B cell (primary cell): Measurements from ENCODE around the gene RALGAPA2. TPM values are rescaled to one million over a fixed set of nuclear protein-coding genes. Genes with fewer than 3 reads are reported as not detected.

ENCODE experiments used
- ATAC-seq: fragments of 200-7000 bp; cut with Tn5 transposase; one replicate; pipeline ENCODE4 v1.10.0; 2021; ENCODE audit warnings: low read depth, mild to moderate bottlenecking, moderate number of reproducible peaks, moderate library complexity
- CTCF ChIA-PET: fragments of 350-600 bp; sonication (Branson Sonifier 250); formaldehyde crosslinking; loops from one replicate; lab custom pipeline; 2021; ENCODE audit warnings: antibody characterized with exemption, inconsistent platforms; lab: Charles Lee
- POLR2A ChIA-PET: fragments of 350-600 bp; sonication (Branson Sonifier 250); formaldehyde crosslinking; loops from one replicate; lab custom pipeline; 2021; ENCODE audit warnings: antibody characterized with exemption; lab: Charles Lee
- DNase-seq: peaks from one replicate; pipeline ENCODE4 v3.0.0; 2013
- H2AFZ ChIP-seq: 2 replicates; pipeline ENCODE4 v1.6.1; 2012; ENCODE audit warnings: mild to moderate bottlenecking, low read depth, low read length; ENCODE audit not compliant: insufficient read depth, poor library complexity, severe bottlenecking
- H3K27ac ChIP-seq, 2 donors: 1 replicate in 1 of 2; 2 replicates in 1 of 2; pipeline ENCODE4 v1.5.1; 2012 to 2013; ENCODE audit warnings: low read length in 2 of 2, mild to moderate bottlenecking in 2 of 2, moderate library complexity in 1 of 2
- H3K27me3 ChIP-seq, 4 experiments: fragments of 200-600 bp in 1 of 4; sonication (generic) in 1 of 4; replicated peaks in 1 of 4; 1 replicate in 2 of 4; 2 replicates in 2 of 4; pipeline versions ENCODE4 v1.6.1 to v1.7.0; 2013 to 2016; ENCODE audit warnings: low read length in 3 of 4, mild to moderate bottlenecking in 2 of 4, mixed read lengths in 1 of 4, moderate library complexity in 1 of 4; ENCODE audit not compliant: insufficient read depth in 4 of 4, control insufficient read depth in 3 of 4; ENCODE audit errors: control extremely low read depth in 1 of 4
- H3K36me3 ChIP-seq, 2 experiments: replicated peaks in 1 of 2; 1 replicate in 1 of 2; 2 replicates in 1 of 2; pipeline versions ENCODE4 v1.6.1 to v1.7.1; 2013; ENCODE audit warnings: low read length in 1 of 2; ENCODE audit not compliant: insufficient read depth in 2 of 2, control insufficient read depth in 1 of 2; ENCODE audit errors: control extremely low read depth in 1 of 2, extremely low read depth in 1 of 2
- H3K4me1 ChIP-seq, 2 donors: fragments of 200-600 bp in 1 of 2; sonication (generic) in 1 of 2; 1 replicate in 1 of 2; 2 replicates in 1 of 2; pipeline versions ENCODE4 v1.5.1 to v1.6.1; 2013 to 2017; ENCODE audit warnings: low read length in 2 of 2; ENCODE audit not compliant: control insufficient read depth in 2 of 2, insufficient read depth in 2 of 2
- H3K4me2 ChIP-seq: replicated peaks from 2 replicates; pipeline ENCODE3; 2012; ENCODE audit warnings: mild to moderate bottlenecking, low read depth, low read length; ENCODE audit not compliant: poor library complexity, severe bottlenecking
- H3K4me3 ChIP-seq, 5 experiments: fragments of 200-600 bp in 1 of 5; sonication (generic) in 1 of 5; 1 replicate in 3 of 5; 2 replicates in 2 of 5; pipeline versions ENCODE4 v1.5.1 to v1.7.0; 2011 to 2016; ENCODE audit warnings: low read length in 4 of 5, mild to moderate bottlenecking in 4 of 5, low read depth in 2 of 5, control low read depth in 1 of 5, moderate library complexity in 1 of 5; ENCODE audit not compliant: insufficient read depth in 1 of 5; ENCODE audit errors: control extremely low read depth in 1 of 5, extremely low read depth in 1 of 5
- H3K79me2 ChIP-seq: fragments of 200-600 bp; sonication (generic); one replicate; pipeline ENCODE4 v1.6.0; 2016; ENCODE audit warnings: low read length; ENCODE audit not compliant: control insufficient read depth, insufficient read depth
- H3K9ac ChIP-seq: fragments of 200-600 bp; sonication (generic); 2 replicates; pipeline ENCODE4 v1.6.1; 2017; ENCODE audit warnings: mild to moderate bottlenecking, low read length, moderate library complexity
- H3K9me3 ChIP-seq, 3 donors: one replicate each; pipeline versions ENCODE4 v1.6.1 to v1.7.1; 2013; ENCODE audit warnings: low read length in 2 of 3; ENCODE audit not compliant: control insufficient read depth in 2 of 3, insufficient read depth in 1 of 3; ENCODE audit errors: control extremely low read depth in 1 of 3
- H4K20me1 ChIP-seq: 2 replicates; pipeline ENCODE4 v1.6.0; 2012; ENCODE audit warnings: mild to moderate bottlenecking, low read length; ENCODE audit not compliant: insufficient read depth, control insufficient read depth, poor library complexity, severe bottlenecking
- H3K27ac Mint-ChIP-seq: one replicate; pipeline ENCODE4 v1.8.0; 2021; ENCODE audit warnings: mixed read lengths
- H3K27me3 Mint-ChIP-seq: one replicate; pipeline ENCODE4 v1.8.0; 2021; ENCODE audit warnings: mixed read lengths
- H3K4me1 Mint-ChIP-seq: one replicate; pipeline ENCODE4 v1.8.0; 2021; ENCODE audit warnings: mixed read lengths
- H3K4me3 Mint-ChIP-seq: one replicate; pipeline ENCODE4 v1.8.0; 2021; ENCODE audit warnings: mixed read lengths
- H3K9me3 Mint-ChIP-seq: one replicate; pipeline ENCODE4 v1.8.0; 2022; ENCODE audit warnings: mixed read lengths; ENCODE audit not compliant: insufficient read depth
- EZH2 ChIP-seq: IDR thresholded peaks from 2 replicates; pipeline ENCODE4 v1.6.1; 2012; ENCODE audit warnings: borderline replicate concordance, low read depth, mild to moderate bottlenecking, moderate library complexity, low read length; ENCODE audit not compliant: insufficient read depth, poor library complexity, severe bottlenecking
- WGBS: methylation state at CpG from one replicate; pipeline ENCODE4 v1.1.5; 2013; ENCODE audit warnings: missing lambda C conversion rate; ENCODE audit not compliant: insufficient coverage; 5-methylcytosine and 5-hydroxymethylcytosine counted together
- intact Hi-C: fragments of 100-400 bp; cut with micrococcal nuclease; formaldehyde crosslinking; loops from one replicate; pipeline ENCODE4 v1.10.0; 2022
- polyA plus RNA-seq: library from polyadenylated mRNA; depleted of rRNA; stranded (reverse); fragments of >200 nt; gene quantifications from 2 replicates; pipeline ENCODE4 v1.2.3, GENCODE V29; 2012
- total RNA-seq, 2 donors: library from RNA; stranded (reverse); fragments of 120-200 nt in 1 of 2; gene quantifications; 1 replicate in 1 of 2; 2 replicates in 1 of 2; pipeline versions ENCODE4 v1.2.3 to v1.2.4, GENCODE V29; 2013 to 2022
- TF ChIP-seq, protein P1 (sequence below): fragments of 200-600 bp; IDR thresholded peaks from one replicate; pipeline ENCODE4 v1.8.0; 2022; ENCODE audit warnings: antibody characterized with exemption, mild to moderate bottlenecking

RALGAPA2 gene
- total and polyA plus RNA-seq, 2 donors (not counting 1 experiment from before 2014, with no cell fraction given): 6.4 to 33.1 TPM

DNA sequence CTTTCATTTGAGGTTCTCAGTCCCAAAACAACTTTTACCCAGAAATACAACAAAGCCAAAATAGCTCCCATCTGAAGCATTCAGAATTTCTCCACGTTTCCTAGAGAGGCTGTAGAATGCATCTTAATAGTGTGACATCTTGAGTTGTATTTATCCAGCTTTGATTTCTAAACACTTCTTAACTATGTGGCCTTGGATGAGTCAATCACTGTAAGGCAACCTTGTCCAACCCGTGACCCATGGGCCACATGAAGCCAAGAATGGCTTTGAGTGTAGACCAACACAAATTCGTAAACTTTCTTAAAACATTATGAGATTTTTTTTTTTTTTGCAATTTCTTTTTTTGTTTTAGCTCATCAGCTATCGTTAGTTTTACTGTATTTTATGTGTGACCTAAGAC is 108.1 kb downstream of the RALGAPA2 start:
- Mint-ChIP-seq H3K4me3 (no peak overlapping the region), H3K27me3 (no peaks in the 10 kb centered on the region), H3K27ac (no peak overlapping the region), H3K9me3 (no peaks in the 10 kb centered on the region), H3K4me1 (peaks cover 8% of the 10 kb centered on the region)
- H3K36me3 ChIP-seq: peaks cover 0 to 8% of the 10 kb centered on the region in 2 experiments
- H3K27ac ChIP-seq: no peak overlapping the region
- POLR2A ChIA-PET: no interaction called here
- peaks cover 0 to 3% of the 10 kb centered on the region in 2 donors for H3K4me1 ChIP-seq
- H4K20me1 ChIP-seq: no peaks in the 10 kb centered on the region
- no peaks in the 10 kb centered on the region for H3K9me3 ChIP-seq
- H3K9ac ChIP-seq: no peak overlapping the region
- H3K27me3 ChIP-seq: no peaks in the 10 kb centered on the region
- H2AFZ ChIP-seq: no peak overlapping the region
- H3K4me2 ChIP-seq: no peak overlapping the region
- no peak for DNase-seq
- H3K79me2 ChIP-seq: no peaks in the 10 kb centered on the region
- TF ChIP-seq EZH2: no peak
- TF ChIP-seq, protein P1, sequence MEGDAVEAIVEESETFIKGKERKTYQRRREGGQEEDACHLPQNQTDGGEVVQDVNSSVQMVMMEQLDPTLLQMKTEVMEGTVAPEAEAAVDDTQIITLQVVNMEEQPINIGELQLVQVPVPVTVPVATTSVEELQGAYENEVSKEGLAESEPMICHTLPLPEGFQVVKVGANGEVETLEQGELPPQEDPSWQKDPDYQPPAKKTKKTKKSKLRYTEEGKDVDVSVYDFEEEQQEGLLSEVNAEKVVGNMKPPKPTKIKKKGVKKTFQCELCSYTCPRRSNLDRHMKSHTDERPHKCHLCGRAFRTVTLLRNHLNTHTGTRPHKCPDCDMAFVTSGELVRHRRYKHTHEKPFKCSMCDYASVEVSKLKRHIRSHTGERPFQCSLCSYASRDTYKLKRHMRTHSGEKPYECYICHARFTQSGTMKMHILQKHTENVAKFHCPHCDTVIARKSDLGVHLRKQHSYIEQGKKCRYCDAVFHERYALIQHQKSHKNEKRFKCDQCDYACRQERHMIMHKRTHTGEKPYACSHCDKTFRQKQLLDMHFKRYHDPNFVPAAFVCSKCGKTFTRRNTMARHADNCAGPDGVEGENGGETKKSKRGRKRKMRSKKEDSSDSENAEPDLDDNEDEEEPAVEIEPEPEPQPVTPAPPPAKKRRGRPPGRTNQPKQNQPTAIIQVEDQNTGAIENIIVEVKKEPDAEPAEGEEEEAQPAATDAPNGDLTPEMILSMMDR: no peak
- intact Hi-C loops: no loop called here
- no peak overlapping the region for H3K4me3 ChIP-seq
- no peak for ATAC-seq
- CTCF ChIA-PET: interaction anchor here (0.8 to 3.0 kb wide), 2 partner anchors 9 to 10 kb away, joined by 3 to 13 read pairs; no protein-coding TSS in a partner anchor
- 100% methylated on average over 1 of the region's 4 CpGs for WGBS

DNA sequence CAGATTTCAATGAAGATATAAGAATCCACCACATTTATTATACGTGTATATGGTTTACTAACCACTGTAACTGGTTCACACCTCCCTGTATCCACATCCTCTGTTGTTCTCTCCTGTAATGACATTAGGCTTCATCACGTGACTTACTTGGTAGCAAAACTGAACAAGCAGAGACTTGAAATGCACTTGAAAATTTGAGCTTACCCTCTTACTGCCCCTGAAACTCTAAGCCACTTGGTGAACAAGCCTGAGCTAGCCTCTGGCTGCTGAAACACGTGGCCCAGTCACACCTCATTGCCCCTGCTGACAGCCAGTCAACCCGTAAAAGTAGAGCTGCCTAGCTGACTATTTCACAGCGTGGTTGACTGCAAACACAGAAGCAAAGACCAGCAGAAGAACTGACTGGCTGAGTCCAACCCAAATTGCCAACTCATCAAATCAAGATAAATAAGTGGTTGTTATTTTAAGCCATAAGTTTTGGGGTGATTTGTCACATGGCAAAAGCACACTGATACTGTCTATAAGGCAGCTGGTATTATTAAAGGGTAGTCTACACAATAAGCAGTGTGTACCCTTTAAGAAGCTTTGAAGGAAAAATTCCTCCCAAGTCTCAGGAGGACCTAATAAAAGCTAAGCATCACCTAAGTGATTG is 109.0 kb downstream of the RALGAPA2 start:
- Histone ChIP-seq H3K27me3 (no peaks in the 10 kb centered on the region), H2AFZ (no peak overlapping the region), H4K20me1 (no peaks in the 10 kb centered on the region), H3K9me3 (no peaks in the 10 kb centered on the region), H3K4me1 (peaks cover 0 to 3% of the 10 kb centered on the region in 2 donors), H3K79me2 (no peaks in the 10 kb centered on the region), H3K9ac (no peak overlapping the region), H3K27ac (no peak overlapping the region), H3K4me2 (no peak overlapping the region), H3K4me3 (no peak overlapping the region), H3K36me3 (peaks cover 0 to 12% of the 10 kb centered on the region in 2 experiments)
- ChIA-PET CTCF (interaction anchor here (0.8 to 3.0 kb wide), 2 partner anchors 9 to 10 kb away, joined by 3 to 13 read pairs; no protein-coding TSS in a partner anchor), POLR2A (no interaction called here)
- Mint-ChIP-seq H3K27me3 (no peaks in the 10 kb centered on the region), H3K9me3 (no peaks in the 10 kb centered on the region), H3K4me1 (peaks cover 8% of the 10 kb centered on the region), H3K4me3 (no peak overlapping the region), H3K27ac (no peak overlapping the region)
- ATAC-seq (peak; percentile 14), DNase-seq (peak; percentile 14)
- TF ChIP-seq, protein P1: no peak
- no peak for TF ChIP-seq EZH2
- intact Hi-C loops: no loop called here
- 27% methylated on average over 4 of the region's 5 CpGs for WGBS
